IMR-90 (cell line): ENCODE measurements around the gene SHLD1. TPM values are rescaled to one million over a fixed set of nuclear protein-coding genes. Genes with fewer than 3 reads are reported as not detected.
"Not testable (repeated sequence)": the region's sequence is repeated elsewhere in the genome, so short reads cannot be mapped to it uniquely, and the experiment has no call there.

ENCODE experiments used
- ATAC-seq: fragments of 200-7000 bp; cut with Tn5 transposase; 2 replicates; pipeline ENCODE4 v1.9.1; 2020; ENCODE audit warnings: low read depth, mild to moderate bottlenecking, moderate library complexity
- BruUV-seq: library from RNA; stranded (reverse); fragments of 400-500 nt; replicated peaks from 2 replicates; lab custom pipeline; 2021; lab: Mats Ljungman, UMichigan
- CTCF ChIA-PET: fragments of 300-600 bp; formaldehyde crosslinking; extraction: SDS; loops from one replicate; lab custom pipeline; 2021; ENCODE audit warnings: antibody characterized with exemption; lab: Yijun Ruan, JAX
- POLR2A ChIA-PET: fragments of 300-600 bp; sonication (Branson Sonifier 250); formaldehyde crosslinking; loops from one replicate; lab custom pipeline; 2022; ENCODE audit warnings: antibody characterized with exemption; ENCODE audit not compliant: unreplicated experiment; lab: Charles Lee
- DNase-seq: peaks from one replicate; pipeline ENCODE4 v3.0.0; 2013
- H2AFZ ChIP-seq: replicated peaks from 2 replicates; pipeline ENCODE3; 2013; ENCODE audit warnings: low read length, mild to moderate bottlenecking; ENCODE audit not compliant: poor library complexity
- H2AK5ac ChIP-seq: 2 replicates; pipeline ENCODE4 v1.6.1; 2013; ENCODE audit warnings: low read depth, low read length, inconsistent platforms
- H2AK9ac ChIP-seq: replicated peaks from 2 replicates; pipeline ENCODE3; 2013; ENCODE audit warnings: mild to moderate bottlenecking, low read depth, low read length, moderate library complexity; ENCODE audit not compliant: poor library complexity
- H2BK120ac ChIP-seq: 2 replicates; pipeline ENCODE4 v1.6.1; 2013; ENCODE audit warnings: low read depth, low read length, inconsistent platforms
- H2BK15ac ChIP-seq: 3 replicates; pipeline ENCODE4 v1.6.1; 2013; ENCODE audit warnings: low read depth, low read length, inconsistent platforms
- H2BK20ac ChIP-seq: 2 replicates; pipeline ENCODE4 v1.6.1; 2013; ENCODE audit warnings: low read depth, mild to moderate bottlenecking, inconsistent platforms, low read length, moderate library complexity
- H2BK5ac ChIP-seq: 2 replicates; pipeline ENCODE4 v1.6.1; 2013; ENCODE audit warnings: mild to moderate bottlenecking, low read depth, low read length, inconsistent platforms; ENCODE audit not compliant: poor library complexity, severe bottlenecking
- H3K14ac ChIP-seq: replicated peaks from 2 replicates; pipeline ENCODE4 v1.6.1; 2013; ENCODE audit warnings: low read depth, low read length, inconsistent platforms
- H3K18ac ChIP-seq: 2 replicates; pipeline ENCODE4 v1.6.1; 2013; ENCODE audit warnings: low read depth, low read length, control low read depth
- H3K23ac ChIP-seq: 2 replicates; pipeline ENCODE4 v1.6.1; 2013; ENCODE audit warnings: low read depth, low read length, inconsistent platforms
- H3K27ac ChIP-seq: 2 replicates; pipeline ENCODE4 v1.5.1; 2013; ENCODE audit warnings: mild to moderate bottlenecking, control low read depth, low read length; ENCODE audit not compliant: insufficient read depth
- H3K27me3 ChIP-seq: 2 replicates; pipeline ENCODE4 v1.6.1; 2013; ENCODE audit warnings: low read length; ENCODE audit not compliant: control insufficient read depth, insufficient read depth
- H3K36me3 ChIP-seq: 2 replicates; pipeline ENCODE4 v1.6.1; 2013; ENCODE audit warnings: low read length, mixed read lengths; ENCODE audit not compliant: control insufficient read depth, insufficient read depth
- H3K4ac ChIP-seq: 2 replicates; pipeline ENCODE4 v1.6.1; 2013; ENCODE audit warnings: low read depth, low read length, inconsistent platforms
- H3K4me1 ChIP-seq: 2 replicates; pipeline ENCODE4 v1.6.1; 2013; ENCODE audit warnings: low read length, mixed read lengths; ENCODE audit not compliant: control insufficient read depth, insufficient read depth
- H3K4me2 ChIP-seq: 2 replicates; pipeline ENCODE4 v1.6.1; 2013; ENCODE audit warnings: low read depth, mild to moderate bottlenecking, control low read depth, low read length, moderate library complexity
- H3K4me3 ChIP-seq: 2 replicates; pipeline ENCODE4 v1.5.1; 2013; ENCODE audit warnings: low read depth, mild to moderate bottlenecking, control low read depth, low read length, moderate library complexity; ENCODE audit not compliant: insufficient read depth
- H3K56ac ChIP-seq: 2 replicates; pipeline ENCODE4 v1.6.1; 2013; ENCODE audit warnings: low read length, inconsistent platforms; ENCODE audit not compliant: insufficient read depth; ENCODE audit errors: extremely low read depth
- H3K79me1 ChIP-seq, 2 experiments: 2 replicates each; pipeline ENCODE4 v1.6.1; 2013; ENCODE audit warnings: low read length in 2 of 2, inconsistent platforms in 1 of 2, low read depth in 1 of 2
- H3K9ac ChIP-seq: 2 replicates; pipeline ENCODE4 v1.6.1; 2013; ENCODE audit warnings: low read depth, low read length, control low read depth
- H3K9me1 ChIP-seq: 2 replicates; pipeline ENCODE4 v1.6.1; 2013; ENCODE audit warnings: low read length, inconsistent platforms; ENCODE audit not compliant: insufficient read depth
- H3K9me3 ChIP-seq: 2 replicates; pipeline ENCODE4 v1.6.1; 2013; ENCODE audit warnings: low read length; ENCODE audit not compliant: control insufficient read depth, insufficient read depth
- H4K20me1 ChIP-seq: 2 replicates; pipeline ENCODE4 v1.6.1; 2013; ENCODE audit warnings: low read length, inconsistent platforms; ENCODE audit not compliant: insufficient read depth
- H4K5ac ChIP-seq: 2 replicates; pipeline ENCODE4 v1.6.1; 2013; ENCODE audit warnings: mild to moderate bottlenecking, low read depth, low read length, control low read depth
- H4K8ac ChIP-seq, 2 experiments: 2 replicates each; pipeline ENCODE4 v1.6.1; 2013; ENCODE audit warnings: low read depth in 2 of 2, low read length in 2 of 2, control low read depth in 1 of 2, inconsistent platforms in 1 of 2
- H4K91ac ChIP-seq: 2 replicates; pipeline ENCODE4 v1.6.1; 2013; ENCODE audit warnings: low read depth, low read length, inconsistent platforms; ENCODE audit not compliant: insufficient read depth
- WGBS, 2 experiments: methylation state at CpG; one replicate each; pipeline versions ENCODE4 v1.1.5 to v1.1.7; 2013; ENCODE audit warnings: missing lambda C conversion rate in 2 of 2; ENCODE audit not compliant: insufficient read length in 1 of 2; ENCODE audit errors: extremely low coverage in 2 of 2; 5-methylcytosine and 5-hydroxymethylcytosine counted together
- dilution Hi-C: fragments of 300-500 bp; cut with HindIII; formaldehyde crosslinking; loops from one replicate; pipeline ENCODE4 v1.14.3; 2018; ENCODE audit warnings: low sequenced_read_pairs; ENCODE audit not compliant: unreplicated experiment
- in situ Hi-C: fragments of 300-500 bp; cut with MboI; formaldehyde crosslinking; loops from 3 replicates; pipeline ENCODE4 v1.14.3; 2019; ENCODE audit warnings: low sequenced_read_pairs, inconsistent platforms, mixed read lengths
- intact Hi-C: fragments of 100-400 bp; cut with micrococcal nuclease; formaldehyde crosslinking; loops from 2 replicates; pipeline ENCODE4 v1.10.0; 2022
- polyA plus RNA-seq, 3 experiments: library from polyadenylated mRNA; depleted of rRNA; stranded (reverse); fragments of >200 nt; gene quantifications; 2 replicates each; pipeline ENCODE4 v1.2.3, GENCODE V29; 2012; ENCODE audit warnings: low replicate concordance in 1 of 3
- total RNA-seq: library from RNA; depleted of rRNA; stranded (reverse); fragments of >200 nt; gene quantifications from 2 replicates; pipeline ENCODE4 v1.2.3, GENCODE V29; 2012

SHLD1 gene
- total and polyA plus RNA-seq, 2 of the 4 experiments (the other 2 are of a cell fraction) = 2.6 to 3.0 TPM

GRCh38 chr20:5725183-5725463, 25.1 kb upstream of the SHLD1 start:
- H3K4ac ChIP-seq, dilution Hi-C loops, H3K9me1 ChIP-seq, POLR2A ChIA-PET, H4K8ac ChIP-seq, H2AFZ ChIP-seq, in situ Hi-C loops, H2AK9ac ChIP-seq, H2AK5ac ChIP-seq, H2BK5ac ChIP-seq, H3K9ac ChIP-seq, H3K27me3 ChIP-seq, H3K4me3 ChIP-seq, intact Hi-C loops, DNase-seq, H2BK20ac ChIP-seq, H3K36me3 ChIP-seq, BruUV-seq, H4K20me1 ChIP-seq, H4K91ac ChIP-seq, H3K56ac ChIP-seq, H3K23ac ChIP-seq, H3K79me1 ChIP-seq, H3K14ac ChIP-seq, H3K4me2 ChIP-seq, H3K9me3 ChIP-seq, ATAC-seq, H3K18ac ChIP-seq: not testable (repeated sequence)
- peaks cover 13% of the 10 kb centered on the region for H3K4me1 ChIP-seq
- CTCF ChIA-PET = interaction anchor here (0.6 to 1.1 kb wide), 4 partner anchors 11 to 153 kb away, joined by 3 to 4 read pairs (median 3); no protein-coding TSS in a partner anchor
- H2BK15ac ChIP-seq = peak overlapping the region; percentile 48; the same call in 1 of the 3 replicates
- peak overlapping the region; percentile 52; the same call in 1 of the 2 replicates for H2BK120ac ChIP-seq
- H4K5ac ChIP-seq = peak overlapping the region; percentile 34; the same call in 1 of the 2 replicates
- no CpG with 5 or more reads among the region's 3 CpGs for WGBS, 2 experiments
- H3K27ac ChIP-seq = peak overlapping the region; percentile 23; the same call in 1 of the 2 replicates
